Thyroid gland (tissue), 4 donors: ENCODE results near the gene FTH1. TPM values are rescaled to one million over a fixed set of nuclear protein-coding genes. Genes with fewer than 3 reads are reported as not detected.
"Not testable (repeated sequence)": the region's sequence is repeated elsewhere in the genome, so short reads cannot be mapped to it uniquely, and the experiment has no call there.

Source experiments
- DNase-seq, 2 donors: peaks; one replicate each; pipeline ENCODE4 v3.0.0-alpha.2; 2019
- H3K27ac ChIP-seq, 3 donors: fragments of 200-600 bp; sonication (generic); 1 replicate in 2 of 3; 2 replicates in 1 of 3; pipeline ENCODE4 v1.5.1; 2016 to 2019; ENCODE audit warnings: mild to moderate bottlenecking in 1 of 3, moderate library complexity in 1 of 3
- H3K27me3 ChIP-seq: fragments of 200-600 bp; sonication (generic); one replicate; pipeline ENCODE4 v1.5.1; 2019
- H3K36me3 ChIP-seq, 2 donors: fragments of 200-600 bp; sonication (generic); one replicate each; pipeline ENCODE4 v1.5.1; 2016 to 2019
- H3K4me1 ChIP-seq, 2 donors: fragments of 200-600 bp; sonication (generic); one replicate each; pipeline ENCODE4 v1.5.1; 2017 to 2019
- H3K4me3 ChIP-seq, 3 donors: fragments of 200-600 bp; sonication (generic); replicated peaks in 1 of 3; 1 replicate in 2 of 3; 2 replicates in 1 of 3; pipeline ENCODE4 v1.5.1; 2016; ENCODE audit warnings: mild to moderate bottlenecking in 1 of 3
- H3K9me3 ChIP-seq: fragments of 200-600 bp; sonication (generic); one replicate; pipeline ENCODE4 v1.5.1; 2017
- POLR2A ChIP-seq, 2 donors: fragments of 450-650 bp; IDR thresholded peaks; one replicate each; pipeline ENCODE4 v1.6.1; 2017; ENCODE audit warnings: antibody characterized with exemption in 2 of 2, mild to moderate bottlenecking in 2 of 2, moderate library complexity in 1 of 2
- WGBS, 2 donors: methylation state at CpG; one replicate each; pipeline ENCODE4 v1.1.5; 2017; 5-methylcytosine and 5-hydroxymethylcytosine counted together
- intact Hi-C: fragments of 100-400 bp; cut with DNase I; formaldehyde crosslinking; loops from one replicate; pipeline ENCODE4 v1.15.1; 2023
- total RNA-seq, 4 donors: library from RNA; depleted of rRNA; stranded (reverse); fragments of >200 nt; gene quantifications; one replicate each; pipeline ENCODE4 v1.2.3, GENCODE V29; 2016
- TF ChIP-seq, protein P1 (sequence below), 6 experiments: fragments of 200-600 bp in 3 of 6; fragments of 450-650 bp in 3 of 6; sonication (generic) in 3 of 6; IDR thresholded peaks; one replicate each; pipeline ENCODE4 v1.5.1; 2016 to 2019; ENCODE audit warnings: antibody characterized with exemption in 6 of 6, mild to moderate bottlenecking in 2 of 6, inconsistent platforms in 1 of 6, moderate library complexity in 1 of 6

The FTH1 gene
- total RNA-seq, 4 donors from 2014 or later = 2,377 to 4,120 (median 2,918) TPM

DNA sequence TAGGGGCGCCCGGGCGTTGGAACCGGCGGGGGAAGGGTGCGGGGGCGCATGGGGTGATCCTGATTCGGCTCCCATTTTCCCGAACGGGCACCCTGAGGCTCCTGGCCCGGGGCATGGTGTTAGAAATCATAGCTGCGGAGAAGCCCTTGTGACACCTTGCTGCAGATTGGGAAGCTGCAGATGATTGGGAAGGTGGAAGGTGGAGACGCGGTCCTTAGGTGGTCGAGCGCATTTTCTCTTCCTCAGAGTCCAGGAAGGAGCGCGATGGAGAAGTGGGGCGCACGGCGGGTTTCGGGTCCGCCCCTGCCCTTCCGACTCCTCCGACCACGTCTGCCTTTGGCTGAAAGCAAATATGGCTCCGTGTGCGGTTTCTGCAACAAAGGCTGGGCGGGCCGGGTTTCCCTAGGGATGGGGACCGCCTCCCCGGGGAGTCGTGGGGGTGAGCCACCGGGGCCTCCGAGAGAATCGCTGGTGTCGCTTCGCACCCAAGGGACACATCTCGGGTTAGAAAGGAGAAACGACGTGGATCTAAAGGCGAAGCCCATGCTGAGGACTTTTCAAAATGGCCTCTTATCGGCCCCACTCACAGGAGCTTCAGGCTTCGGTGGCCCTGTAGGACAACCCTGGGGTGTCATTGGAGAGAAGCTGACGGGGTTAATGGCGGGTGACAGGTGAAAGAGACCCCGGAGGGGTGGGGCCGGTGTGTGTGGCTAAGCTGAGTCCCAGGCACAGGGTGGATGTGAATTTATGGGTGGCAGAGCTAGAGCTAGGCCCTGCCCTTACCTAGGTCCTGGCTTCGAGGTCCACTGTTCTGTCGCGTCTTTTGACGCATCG, 707 bp upstream of the FTH1 start:
- no peak for TF ChIP-seq POLR2A (IDR thresholded peaks at IDR 0.05)
- TF ChIP-seq, protein P1, sequence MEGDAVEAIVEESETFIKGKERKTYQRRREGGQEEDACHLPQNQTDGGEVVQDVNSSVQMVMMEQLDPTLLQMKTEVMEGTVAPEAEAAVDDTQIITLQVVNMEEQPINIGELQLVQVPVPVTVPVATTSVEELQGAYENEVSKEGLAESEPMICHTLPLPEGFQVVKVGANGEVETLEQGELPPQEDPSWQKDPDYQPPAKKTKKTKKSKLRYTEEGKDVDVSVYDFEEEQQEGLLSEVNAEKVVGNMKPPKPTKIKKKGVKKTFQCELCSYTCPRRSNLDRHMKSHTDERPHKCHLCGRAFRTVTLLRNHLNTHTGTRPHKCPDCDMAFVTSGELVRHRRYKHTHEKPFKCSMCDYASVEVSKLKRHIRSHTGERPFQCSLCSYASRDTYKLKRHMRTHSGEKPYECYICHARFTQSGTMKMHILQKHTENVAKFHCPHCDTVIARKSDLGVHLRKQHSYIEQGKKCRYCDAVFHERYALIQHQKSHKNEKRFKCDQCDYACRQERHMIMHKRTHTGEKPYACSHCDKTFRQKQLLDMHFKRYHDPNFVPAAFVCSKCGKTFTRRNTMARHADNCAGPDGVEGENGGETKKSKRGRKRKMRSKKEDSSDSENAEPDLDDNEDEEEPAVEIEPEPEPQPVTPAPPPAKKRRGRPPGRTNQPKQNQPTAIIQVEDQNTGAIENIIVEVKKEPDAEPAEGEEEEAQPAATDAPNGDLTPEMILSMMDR (IDR thresholded peaks at IDR 0.05) = no peak
- WGBS, 2 donors = 14 to 22% methylated on average over 33 to 44 of the region's 53 CpGs
- H3K36me3 ChIP-seq = peaks cover 23 to 25% of the 10 kb centered on the region in 2 donors
- peak overlapping the region; percentile 93 to 99 (median 98) for H3K27ac ChIP-seq
- no peaks in the 10 kb centered on the region for H3K27me3 ChIP-seq
- peak; percentile 37 to 45 for DNase-seq
- H3K4me3 ChIP-seq = peak overlapping the region in 2 of 3 donors; percentile 54 to 88
- no peaks in the 10 kb centered on the region for H3K9me3 ChIP-seq
- intact Hi-C loops = no loop called here
- peaks cover 63 to 68% of the 10 kb centered on the region in 2 donors for H3K4me1 ChIP-seq

- Histone ChIP-seq H3K4me3 (peak overlapping the region; percentile 87 to 98 (median 88)), H3K36me3 (peaks cover 23 to 25% of the 10 kb centered on the region in 2 donors), H3K9me3 (no peaks in the 10 kb centered on the region), H3K27ac (peak overlapping the region; percentile 93 to 99 (median 98)), H3K4me1 (peaks cover 51 to 66% of the 10 kb centered on the region in 2 donors), H3K27me3 (no peaks in the 10 kb centered on the region)
- TF ChIP-seq, protein P1 (IDR thresholded peaks at IDR 0.05) = no peak
- TF ChIP-seq POLR2A (IDR thresholded peaks at IDR 0.05) = no peak
- DNase-seq = no peak
- 0 to 1% methylated on average over 11 to 13 of the region's 13 CpGs for WGBS, 2 donors
- intact Hi-C loops = no loop called here
Observed at GRCh38 chr11:61966734-61967115, 709 bp downstream of the FTH1 start.

- Histone ChIP-seq H3K4me1 (peaks cover 34 to 47% of the 10 kb centered on the region in 2 donors), H3K4me3 (peak overlapping the region in 2 of 3 donors; percentile 18 to 88), H3K36me3 (peaks cover 23 to 25% of the 10 kb centered on the region in 2 donors), H3K27ac (peak overlapping the region; percentile 7 to 99 (median 93))
- H3K9me3 ChIP-seq, H3K27me3 ChIP-seq, DNase-seq, intact Hi-C loops: not testable (repeated sequence)
- WGBS, 2 donors = 77 to 86% methylated on average over 9 of the region's 9 CpGs
Observed at GRCh38 chr11:61964666-61965271, 2.7 kb downstream of the FTH1 start.

- H3K9me3 ChIP-seq = no peaks in the 10 kb centered on the region
- peaks cover 28 to 41% of the 10 kb centered on the region in 2 donors for H3K4me1 ChIP-seq
- TF ChIP-seq, protein P1 (IDR thresholded peaks at IDR 0.05) = no peak
- TF ChIP-seq POLR2A (IDR thresholded peaks at IDR 0.05) = no peak
- no peak for DNase-seq
- intact Hi-C loops = no loop called here
- no peak overlapping the region for H3K4me3 ChIP-seq
- no peaks in the 10 kb centered on the region for H3K27me3 ChIP-seq
- peaks cover 23 to 25% of the 10 kb centered on the region in 2 donors for H3K36me3 ChIP-seq
- peak overlapping the region in 2 of 3 donors; percentile 93 to 99 for H3K27ac ChIP-seq
- WGBS, 2 donors = 84 to 87% methylated on average over 4 of the region's 4 CpGs
Observed at GRCh38 chr11:61964058-61964665, 3.3 kb downstream of the FTH1 start.

- no peak for DNase-seq
- Histone ChIP-seq H3K36me3 (peaks cover 23 to 25% of the 10 kb centered on the region in 2 donors), H3K27me3 (no peaks in the 10 kb centered on the region), H3K9me3 (no peaks in the 10 kb centered on the region), H3K27ac (peak overlapping the region; percentile 25 to 93 (median 26)), H3K4me3 (no peak overlapping the region), H3K4me1 (peaks cover 21 to 34% of the 10 kb centered on the region in 2 donors)
- TF ChIP-seq, protein P1 (IDR thresholded peaks at IDR 0.05) = no peak
- no peak for TF ChIP-seq POLR2A (IDR thresholded peaks at IDR 0.05)
- 62 to 71% methylated on average over 10 of the region's 10 CpGs for WGBS, 2 donors
- intact Hi-C loops = no loop called here
Observed at GRCh38 chr11:61963282-61964057, 4.0 kb downstream of the FTH1 start.
